CD1c-positive myeloid dendritic cell (primary cell): Measurements from ENCODE around the gene FANCC.
"Not testable (repeated sequence)": the region's sequence is repeated elsewhere in the genome, so short reads cannot be mapped to it uniquely, and the experiment has no call there.

Source experiments
- DNase-seq: peaks from one replicate; pipeline ENCODE4 v3.0.0-alpha.2; 2016; ENCODE audit errors: extremely low spot score

The FANCC gene

GRCh38 chr9:95239071-95239470 is 78.4 kb downstream of the FANCC start:
- no peak for DNase-seq

- no peak for DNase-seq
These were observed 80.2 kb downstream of the FANCC start for GRCh38 chr9:95237336-95237735.

- DNase-seq = no peak
These were observed 87.5 kb downstream of the FANCC start for GRCh38 chr9:95230046-95230445.

DNA sequence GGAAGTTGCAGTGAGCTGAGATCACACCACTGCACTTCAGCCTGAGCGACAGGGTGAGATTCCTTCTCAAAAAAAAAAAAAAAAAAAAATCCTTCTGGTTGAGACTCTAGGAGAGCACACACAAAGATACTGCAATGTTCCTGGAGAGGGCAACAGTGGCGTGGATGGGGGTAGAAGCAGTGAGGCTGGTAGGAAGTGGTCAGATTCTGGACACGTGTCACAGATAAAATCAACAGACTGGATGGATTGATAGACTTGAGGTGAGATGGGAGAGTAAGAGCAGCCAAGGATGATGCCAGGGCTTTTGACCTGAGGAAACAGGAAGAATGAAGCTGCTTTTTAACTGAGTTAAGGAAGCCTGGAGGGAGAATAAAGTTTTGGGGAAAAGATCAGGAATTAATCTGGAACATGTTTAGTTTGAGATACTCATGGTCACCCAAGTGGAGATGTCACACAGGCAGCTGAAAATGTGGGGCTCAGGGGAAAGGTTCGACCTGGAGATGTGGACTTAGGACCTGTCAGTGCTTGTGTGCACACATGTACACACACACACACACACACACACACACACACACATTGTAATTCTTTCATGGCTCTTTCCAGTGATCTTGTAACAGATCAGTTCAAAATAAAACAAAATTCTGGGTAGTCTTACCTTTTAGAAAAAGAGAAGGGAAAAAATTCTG is 88.1 kb downstream of the FANCC start:
- no peak for DNase-seq

DNA sequence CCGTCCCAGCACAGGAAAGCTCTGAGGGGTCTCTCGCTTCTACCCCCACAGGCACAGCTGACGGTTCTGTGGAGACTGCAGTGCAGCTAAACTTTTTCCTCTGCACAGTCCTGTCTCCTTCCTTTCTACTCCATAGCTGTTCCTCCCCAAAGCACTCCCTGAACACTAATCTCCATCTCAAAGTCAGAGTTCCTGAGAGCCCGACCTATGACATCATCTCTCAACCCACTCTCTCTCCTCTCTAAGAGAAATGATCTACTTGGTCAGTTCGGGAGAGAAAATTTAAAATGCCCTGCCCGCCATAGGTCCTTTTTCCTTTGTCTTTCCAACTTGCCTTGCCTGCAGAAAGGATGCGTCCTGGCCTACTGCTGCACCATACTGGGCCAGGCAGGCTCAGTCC is 90.6 kb downstream of the FANCC start:
- DNase-seq = no peak

DNA sequence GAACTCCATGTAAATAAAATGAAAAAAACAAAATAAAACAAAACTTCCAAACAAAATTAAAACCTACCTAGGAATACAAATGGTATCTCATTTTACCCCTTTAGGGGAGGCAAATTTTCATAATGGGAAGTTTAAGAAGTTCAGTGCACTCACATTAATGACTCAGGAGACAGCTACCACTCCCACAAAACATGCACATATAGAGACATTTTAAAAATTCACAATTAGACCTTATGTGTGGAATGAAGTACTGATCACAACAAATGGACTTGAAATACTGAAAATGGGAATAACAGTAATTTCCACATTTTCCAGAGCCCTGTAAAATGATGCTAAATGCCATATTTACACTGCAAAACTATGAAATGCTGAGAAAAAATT is 91.8 kb downstream of the FANCC start:
- no peak for DNase-seq

- DNase-seq = no peak
These were observed 92.3 kb downstream of the FANCC start for GRCh38 chr9:95225076-95225725.

DNA sequence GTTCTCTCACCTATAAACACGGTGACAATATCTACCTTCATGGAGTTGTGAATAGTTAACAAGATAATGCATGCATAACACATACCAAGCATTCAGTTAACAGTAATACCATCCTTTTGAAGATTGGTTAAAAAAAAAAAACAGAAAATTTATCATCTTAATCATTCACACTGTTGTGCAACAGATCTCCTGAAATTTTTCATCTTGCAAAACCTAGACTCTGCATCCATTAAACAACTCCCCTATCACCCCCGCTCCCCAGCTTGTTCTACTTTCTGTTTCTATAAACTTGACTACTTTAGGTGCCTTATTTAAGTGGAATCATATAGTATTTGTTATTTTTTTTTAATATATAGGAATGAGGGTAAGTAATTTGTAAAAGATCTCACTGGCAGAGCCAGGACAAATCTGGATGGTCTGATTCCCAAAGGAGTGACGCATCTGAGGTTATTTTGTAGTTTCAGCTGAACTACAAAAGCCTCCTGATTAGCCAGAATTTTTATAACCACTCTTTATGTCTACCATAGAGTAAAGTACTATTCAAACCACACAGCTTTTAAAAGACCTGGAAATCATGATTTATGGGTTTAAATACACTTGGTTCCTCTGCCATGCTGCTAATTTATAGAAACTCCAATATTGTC is 93.0 kb downstream of the FANCC start:
- no peak for DNase-seq

DNA sequence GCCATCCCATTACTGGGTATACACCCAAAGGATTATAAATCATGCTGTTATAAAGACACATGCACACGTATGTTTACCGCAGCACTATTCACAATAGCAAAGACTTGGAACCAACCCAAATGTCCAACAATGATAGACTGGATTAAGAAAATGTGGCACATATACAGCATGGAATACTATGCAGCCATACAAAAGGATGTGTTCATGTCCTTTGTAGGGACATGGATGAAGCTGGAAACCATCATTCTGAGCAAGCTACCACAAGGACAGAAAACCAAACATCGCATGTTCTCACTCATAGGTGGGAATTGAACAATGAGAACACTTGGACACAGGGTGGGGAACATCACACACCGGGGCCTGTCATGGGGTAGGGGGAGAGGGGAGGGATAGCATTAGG is 97.2 kb downstream of the FANCC start:
- DNase-seq = not testable (repeated sequence)

- DNase-seq = no peak
These were observed 98.7 kb downstream of the FANCC start for GRCh38 chr9:95218773-95219172.

DNA sequence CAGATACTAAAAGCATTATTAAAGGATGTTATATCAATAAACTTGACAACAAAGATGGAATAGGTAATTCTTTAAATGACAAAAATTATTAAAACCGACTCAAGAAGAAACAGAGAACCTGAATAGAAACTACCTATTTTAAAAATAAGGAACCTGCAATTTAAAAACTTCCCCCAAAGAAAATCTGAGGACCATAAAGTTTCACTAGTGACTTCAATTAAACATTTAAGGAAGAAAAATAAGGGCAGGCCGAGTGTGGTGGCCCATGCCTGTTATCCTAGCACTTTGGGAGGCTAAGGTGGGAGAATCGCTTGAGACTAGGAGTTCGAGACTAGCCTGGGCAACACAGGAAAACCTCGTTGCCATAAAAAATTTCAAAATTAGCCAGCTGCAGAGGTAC is 99.6 kb downstream of the FANCC start:
- no peak for DNase-seq

- no peak for DNase-seq
These were observed 102.1 kb downstream of the FANCC start for GRCh38 chr9:95215336-95215898.

DNA sequence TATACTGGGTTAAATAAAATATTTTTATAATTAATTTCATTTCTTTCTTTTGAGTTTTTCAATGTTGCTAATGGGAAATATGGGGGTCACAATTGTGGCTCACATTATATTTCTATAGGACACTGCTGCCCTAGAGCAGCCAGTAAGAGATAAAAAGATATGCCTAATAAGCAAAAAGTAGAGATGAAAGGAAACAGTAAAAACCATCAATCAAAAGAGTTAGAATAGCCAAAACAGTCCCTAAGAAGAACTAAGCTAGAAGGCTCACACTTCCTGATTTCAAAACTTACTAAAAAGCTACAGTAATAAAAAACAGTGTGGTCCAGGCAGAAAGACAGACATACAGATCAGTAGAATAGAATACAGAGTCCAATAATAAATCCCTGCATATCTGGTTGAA is 104.4 kb downstream of the FANCC start:
- no peak for DNase-seq

GRCh38 chr9:95211028-95211427 is 106.5 kb downstream of the FANCC start:
- no peak for DNase-seq

GRCh38 chr9:95207403-95207802 is 110.1 kb downstream of the FANCC start:
- no peak for DNase-seq

DNA sequence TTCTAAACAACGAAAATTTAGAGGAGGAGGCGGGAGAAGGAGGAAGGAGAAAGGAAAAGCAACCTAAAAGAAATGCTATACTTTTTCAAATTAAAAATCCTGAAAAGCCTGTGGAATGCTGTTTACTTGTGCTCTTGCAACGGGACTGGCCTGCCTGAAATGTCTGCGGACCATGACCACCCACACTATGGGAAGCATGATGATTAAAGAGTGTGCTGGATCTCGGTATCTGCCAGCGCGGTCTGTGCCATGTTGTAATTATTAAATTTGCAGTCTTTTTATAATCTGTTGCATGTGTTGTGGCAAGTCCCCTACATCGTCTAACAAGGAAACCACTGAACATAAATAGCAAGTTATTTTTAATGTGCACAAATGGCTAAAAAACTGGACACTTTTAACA is 111.4 kb downstream of the FANCC start:
- DNase-seq = no peak

GRCh38 chr9:95204710-95205109 is 112.8 kb downstream of the FANCC start:
- no peak for DNase-seq

- no peak for DNase-seq
These were observed 113.2 kb downstream of the FANCC start for GRCh38 chr9:95204310-95204709.

- DNase-seq = not testable (repeated sequence)
These were observed 114.5 kb downstream of the FANCC start for GRCh38 chr9:95203019-95203418.

DNA sequence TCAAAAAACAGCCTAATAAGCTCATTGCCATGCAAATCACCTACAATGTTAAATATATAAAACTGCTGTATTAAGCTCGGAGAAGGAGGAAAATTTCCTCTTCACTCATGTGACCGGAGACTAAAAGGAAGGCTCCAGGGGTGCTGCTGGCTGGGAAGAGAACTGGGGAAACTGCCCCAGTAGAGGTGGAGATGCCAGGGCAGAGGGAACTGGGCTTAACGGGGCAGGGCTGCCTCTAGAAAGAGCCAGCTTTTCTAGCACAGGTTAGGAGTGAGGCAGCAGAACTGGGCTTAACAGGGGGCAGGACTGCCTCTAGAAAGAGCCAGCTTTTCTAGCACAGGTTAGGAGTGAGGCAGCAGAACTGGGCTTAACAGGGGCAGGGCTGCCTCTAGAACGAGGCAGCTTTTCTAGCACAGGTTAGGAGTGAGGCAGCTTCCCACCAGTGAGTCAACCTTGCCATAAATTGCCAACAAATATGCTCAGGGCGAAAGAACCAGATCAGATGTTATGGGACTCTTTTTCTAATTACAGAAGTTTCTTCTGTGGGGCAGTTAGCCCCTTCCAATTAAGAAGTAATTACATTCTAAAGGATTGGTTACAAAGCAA is 115.3 kb downstream of the FANCC start:
- no peak for DNase-seq

DNA sequence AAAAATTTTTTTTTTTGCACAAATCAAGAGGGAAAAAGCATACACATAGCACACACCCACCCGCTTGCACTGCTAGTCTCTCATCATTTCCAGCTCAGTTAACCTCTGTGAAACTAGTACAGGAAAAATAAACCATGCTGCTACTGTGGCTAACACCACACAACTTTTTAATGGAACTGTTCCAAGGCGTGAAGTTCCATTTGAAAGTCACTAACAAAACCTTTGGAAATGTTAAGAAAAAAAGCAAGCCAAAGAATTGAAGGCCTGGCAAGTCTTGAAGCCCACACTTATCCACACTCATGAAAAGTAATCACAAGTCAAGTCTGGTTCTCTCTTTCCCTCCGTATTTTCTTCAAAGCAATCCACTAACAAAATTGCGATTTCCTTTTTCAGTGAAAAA is 116.3 kb downstream of the FANCC start:
- no peak for DNase-seq

DNA sequence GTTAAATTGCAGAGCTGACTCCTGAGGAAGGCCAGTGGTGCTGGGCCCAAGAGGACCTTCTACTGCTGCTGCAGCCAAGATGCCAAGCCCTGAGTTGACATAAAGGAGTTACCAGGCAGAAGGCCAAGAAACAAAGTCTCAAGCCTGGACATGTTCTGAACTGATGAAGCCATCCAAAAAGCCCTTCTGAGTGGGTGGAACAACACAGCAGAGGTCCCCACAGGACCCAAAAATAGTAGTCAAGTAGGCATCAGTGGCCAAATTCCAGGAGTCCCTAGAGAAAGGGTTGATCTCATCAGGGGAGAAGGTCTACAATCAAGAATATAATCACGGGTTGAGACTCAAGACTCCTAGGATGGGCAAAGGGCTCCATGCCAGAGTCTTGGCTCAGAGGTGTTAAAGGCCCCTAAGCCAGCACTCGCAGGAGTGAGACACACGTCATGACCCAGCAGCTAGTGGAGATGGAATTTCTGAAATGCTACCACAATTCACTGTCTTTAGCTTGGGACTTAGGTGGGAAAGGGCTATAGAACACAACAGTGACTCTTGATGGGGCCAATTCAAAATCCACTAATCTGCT is 119.7 kb downstream of the FANCC start:
- no peak for DNase-seq
